GM10266 (cell line): Measurements from ENCODE around the gene GRM5.

Source experiments
- DNase-seq: peaks from one replicate; pipeline ENCODE4 v3.0.0; 2012; ENCODE audit errors: extremely low spot score
- CTCF ChIP-seq: IDR thresholded peaks from 2 replicates; pipeline ENCODE4 v1.5.1; 2012; ENCODE audit warnings: mild to moderate bottlenecking, low read depth; ENCODE audit not compliant: control insufficient read depth, insufficient read depth; ENCODE audit errors: missing control alignments

The GRM5 gene

GRCh38 chr11:88576741-88577140, 489.0 kb downstream of the GRM5 start:
- DNase-seq, result no peak
- TF ChIP-seq CTCF, result no peak

DNA sequence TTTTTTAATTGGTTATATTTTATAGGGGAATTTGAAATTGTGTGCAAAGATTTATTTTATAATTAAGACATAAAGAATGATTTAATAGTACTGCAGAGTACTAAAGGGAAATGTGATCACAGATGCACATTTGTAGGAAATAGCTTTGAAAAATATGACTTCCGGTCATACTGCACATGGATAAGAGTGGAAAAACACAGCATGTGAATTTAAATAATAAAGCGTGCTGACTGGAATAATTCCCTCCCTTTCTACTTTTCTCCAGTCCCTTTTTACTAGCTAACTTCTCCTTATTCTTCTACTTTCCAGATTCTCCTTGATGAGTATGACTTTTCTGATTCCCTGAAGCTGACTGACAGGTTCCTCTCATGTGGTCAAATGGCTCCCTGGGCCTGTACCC, 489.9 kb downstream of the GRM5 start:
- no peak for TF ChIP-seq CTCF
- DNase-seq, result no peak

DNA sequence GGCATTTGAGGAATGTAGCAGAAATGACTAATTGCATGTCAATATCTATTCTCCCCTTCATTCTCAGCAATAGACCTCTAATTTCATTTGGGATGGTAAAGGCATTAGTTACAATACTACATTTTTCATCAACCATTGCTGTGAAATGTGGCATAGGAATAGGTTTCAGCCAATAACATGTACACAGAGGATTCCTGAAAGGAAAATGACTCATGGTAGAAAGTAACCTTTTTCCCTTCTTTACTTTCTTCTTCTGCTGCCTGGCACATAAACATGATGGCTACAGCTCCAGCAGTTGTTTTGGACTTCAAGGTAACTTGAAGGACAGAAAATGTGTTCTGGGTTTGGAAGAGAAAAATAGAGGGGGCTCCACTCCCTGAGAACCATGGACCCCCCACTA, 496.4 kb downstream of the GRM5 start:
- DNase-seq, result no peak
- no peak for TF ChIP-seq CTCF

DNA sequence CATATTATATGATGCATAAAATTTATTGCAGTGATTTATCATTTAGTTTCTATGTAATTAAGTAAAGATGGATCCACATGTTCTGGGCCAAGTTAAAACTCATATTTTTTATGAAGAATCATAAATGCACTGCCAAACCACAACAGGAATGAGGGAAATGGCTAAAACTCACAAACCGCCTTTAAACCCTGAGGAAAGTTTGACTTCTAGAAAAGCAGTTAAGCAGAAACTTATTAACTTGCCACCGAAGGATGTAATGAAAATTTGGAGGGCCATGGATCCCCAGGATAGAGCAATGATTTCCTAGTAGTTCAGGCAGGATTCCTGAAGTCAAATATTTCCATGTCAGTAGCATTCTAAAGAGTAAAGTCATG, 510.0 kb downstream of the GRM5 start:
- DNase-seq, result no peak

GRCh38 chr11:88555018-88555828, 510.6 kb downstream of the GRM5 start:
- no peak for DNase-seq
- TF ChIP-seq CTCF, result no peak

More for the DNA sequence above, 510.0 kb downstream of the GRM5 start:
- no peak for TF ChIP-seq CTCF

- TF ChIP-seq CTCF, result no peak
- no peak for DNase-seq
These were observed 512.6 kb downstream of the GRM5 start for GRCh38 chr11:88553204-88553603.

DNA sequence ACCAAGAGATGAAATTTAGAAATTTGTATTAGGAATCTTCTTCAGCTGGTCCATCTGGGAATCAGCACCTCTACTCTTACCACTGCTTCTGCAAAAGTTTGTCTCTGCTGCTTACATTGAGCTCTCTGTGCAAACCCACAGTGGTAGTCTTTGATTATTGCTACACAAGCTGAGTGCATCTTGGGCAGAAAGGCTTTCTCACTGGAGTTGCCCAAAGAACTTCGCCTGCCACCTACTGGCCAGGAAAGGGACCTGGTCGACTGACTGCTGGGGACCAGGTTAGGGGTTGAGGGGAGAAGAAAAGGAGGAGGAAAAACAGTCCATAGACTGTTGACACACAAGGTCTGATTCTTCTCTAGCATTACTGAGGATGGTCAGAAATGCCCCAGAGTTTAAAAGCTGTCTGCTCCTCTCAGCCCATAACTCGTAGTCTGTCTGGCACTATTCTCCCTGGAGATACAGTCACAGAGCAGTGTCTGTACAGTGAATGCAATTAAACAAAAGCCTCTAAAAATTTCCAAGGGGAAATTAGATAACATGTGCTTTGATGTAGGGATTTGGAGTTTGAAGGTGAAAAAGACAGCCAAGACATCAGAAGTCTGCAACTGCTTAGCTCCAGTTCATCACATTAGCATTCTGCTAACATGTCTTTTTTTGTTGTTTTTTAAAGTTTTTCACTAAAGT, 513.3 kb downstream of the GRM5 start:
- DNase-seq, result peak; percentile 47
- TF ChIP-seq CTCF, result peak; percentile 86
